Calu3 (cell line): Measurements from ENCODE around the gene CMC1. TPM values are rescaled to one million over a fixed set of nuclear protein-coding genes. Genes with fewer than 3 reads are reported as not detected.
A peak's percentile ranks its signal among the peaks of the same experiment; 100 is the strongest.
"Not testable (repeated sequence)": the region's sequence is repeated elsewhere in the genome, so short reads cannot be mapped to it uniquely, and the experiment has no call there.

Experiments used
- Bru-seq: library from RNA; stranded (reverse); fragments of 400-500 nt; gene quantifications from one replicate; lab custom pipeline; 2021; lab: Mats Ljungman, UMichigan
- BruChase-seq, 2 experiments: library from RNA; stranded (reverse); fragments of 400-500 nt; gene quantifications; one replicate each; lab custom pipeline; 2021; lab: Mats Ljungman, UMichigan
- BruUV-seq: library from RNA; stranded (reverse); fragments of 400-500 nt; replicated peaks from 2 replicates; lab custom pipeline; 2021; lab: Mats Ljungman, UMichigan
- CTCF ChIA-PET: fragments of 300-600 bp; sonication (Branson Sonifier 250); formaldehyde crosslinking; loops from one replicate; lab custom pipeline; 2022; ENCODE audit warnings: antibody characterized with exemption; lab: Charles Lee
- DNase-seq: peaks from one replicate; pipeline ENCODE4 v3.0.0; 2022
- H3K27ac Mint-ChIP-seq: one replicate; pipeline ENCODE4 v1.8.0; 2022; ENCODE audit warnings: mixed read lengths; ENCODE audit not compliant: unreplicated experiment
- H3K27me3 Mint-ChIP-seq: one replicate; pipeline ENCODE4 v1.8.0; 2022; ENCODE audit warnings: mixed read lengths; ENCODE audit not compliant: unreplicated experiment
- H3K36me3 Mint-ChIP-seq: one replicate; pipeline ENCODE4 v1.8.0; 2022; ENCODE audit warnings: mild to moderate bottlenecking, moderate library complexity, mixed read lengths; ENCODE audit not compliant: insufficient read depth, unreplicated experiment
- H3K4me1 Mint-ChIP-seq: one replicate; pipeline ENCODE4 v1.8.0; 2022; ENCODE audit warnings: mild to moderate bottlenecking, low read depth, mixed read lengths; ENCODE audit not compliant: unreplicated experiment
- H3K4me3 Mint-ChIP-seq: one replicate; pipeline ENCODE4 v1.8.0; 2022; ENCODE audit warnings: mild to moderate bottlenecking, low read depth, moderate library complexity, mixed read lengths; ENCODE audit not compliant: unreplicated experiment
- H3K9me3 Mint-ChIP-seq: one replicate; pipeline ENCODE4 v1.8.0; 2022; ENCODE audit warnings: low read depth, mixed read lengths; ENCODE audit not compliant: unreplicated experiment
- CTCF ChIP-seq: fragments of 200-600 bp; IDR thresholded peaks from one replicate; pipeline ENCODE4 v1.8.0; 2022; ENCODE audit warnings: antibody characterized with exemption; ENCODE audit not compliant: unreplicated experiment
- intact Hi-C: fragments of 100-400 bp; cut with micrococcal nuclease; formaldehyde crosslinking; loops from one replicate; pipeline ENCODE4 v1.10.0; 2022; ENCODE audit not compliant: unreplicated experiment
- long read RNA-seq: library from polyadenylated mRNA; stranded (forward); transcript quantifications from one replicate; pipeline ENCODE4 v2.0.0, GENCODE V29; 2022
- total RNA-seq: library from RNA; stranded (reverse); gene quantifications from 2 replicates; pipeline ENCODE4 v1.2.3, GENCODE V29; 2022

CMC1 gene
- 24.3 and 32.0 TPM in 2 replicates for total RNA-seq
- percentile 81 among the genes with signal in this experiment for Bru-seq, nascent RNA
- percentile 68 among the genes with signal in this experiment for BruChase-seq, experiment 1, labeled RNA remaining after a 6-hour chase
- BruChase-seq, experiment 2, labeled RNA remaining after a 2-hour chase: percentile 74 among the genes with signal in this experiment
- long read RNA-seq, full-length matches to known transcripts: 111 of 128 reads
- long read RNA-seq, partial matches to known transcripts: 0 of 128 reads
- long read RNA-seq, other reads (novel, unspliced or antisense): 17 of 128 reads

- intact Hi-C loops: no loop called here
- H3K36me3 Mint-ChIP-seq: peaks cover 17% of the 10 kb centered on the region
- peak within 1 kb of the TSS; percentile 83 for H3K27ac Mint-ChIP-seq
- no peak for TF ChIP-seq CTCF
- peak; percentile 97 for DNase-seq
- H3K4me1 Mint-ChIP-seq: peaks cover 33% of the 10 kb centered on the region
- CTCF ChIA-PET: no interaction called here
- H3K4me3 Mint-ChIP-seq: peak within 1 kb of the TSS; percentile 85
- no peaks in the 10 kb centered on the region for H3K27me3 Mint-ChIP-seq
- no peaks in the 10 kb centered on the region for H3K9me3 Mint-ChIP-seq
- BruUV-seq: no TSS peak
Observed at GRCh38 chr3:28241221-28242160, at the start of gene CMC1. Gene CMC1 (plus strand): TSS chr3:28241619. CDS start chr3:28241794, 175 bp downstream.

GRCh38 chr3:28198161-28198560 lies 43.3 kb upstream of the CMC1 start:
- no peak overlapping the region for H3K4me3 Mint-ChIP-seq
- H3K27me3 Mint-ChIP-seq: no peaks in the 10 kb centered on the region
- no TSS peak for BruUV-seq
- intact Hi-C loops: no loop called here
- peaks cover 4% of the 10 kb centered on the region for H3K9me3 Mint-ChIP-seq
- TF ChIP-seq CTCF: no peak
- H3K4me1 Mint-ChIP-seq: no peaks in the 10 kb centered on the region
- CTCF ChIA-PET: no interaction called here
- no peaks in the 10 kb centered on the region for H3K36me3 Mint-ChIP-seq
- DNase-seq: no peak
- H3K27ac Mint-ChIP-seq: no peak overlapping the region

- TF ChIP-seq CTCF: no peak
- intact Hi-C loops: no loop called here
- CTCF ChIA-PET: no interaction called here
- Mint-ChIP-seq H3K9me3 (peaks cover 4% of the 10 kb centered on the region), H3K27me3 (no peaks in the 10 kb centered on the region), H3K27ac (no peak overlapping the region), H3K4me3 (no peak overlapping the region), H3K4me1 (no peaks in the 10 kb centered on the region), H3K36me3 (no peaks in the 10 kb centered on the region)
- BruUV-seq: no TSS peak
- DNase-seq: no peak
Observed at GRCh38 chr3:28198974-28199373, 42.4 kb upstream of the CMC1 start.

GRCh38 chr3:28199643-28200042 lies 41.8 kb upstream of the CMC1 start:
- intact Hi-C loops, H3K4me1 Mint-ChIP-seq, CTCF ChIA-PET, H3K9me3 Mint-ChIP-seq, BruUV-seq, DNase-seq, H3K4me3 Mint-ChIP-seq, H3K36me3 Mint-ChIP-seq, H3K27ac Mint-ChIP-seq, H3K27me3 Mint-ChIP-seq: not testable (repeated sequence)

- DNase-seq, H3K27ac Mint-ChIP-seq, intact Hi-C loops, H3K4me3 Mint-ChIP-seq, H3K36me3 Mint-ChIP-seq, CTCF ChIA-PET, BruUV-seq, H3K9me3 Mint-ChIP-seq, H3K27me3 Mint-ChIP-seq, H3K4me1 Mint-ChIP-seq: not testable (repeated sequence)
Observed at GRCh38 chr3:28200366-28200848, 41.0 kb upstream of the CMC1 start.
